Measurements from ENCODE around the gene CST3. TPM values are rescaled to one million over a fixed set of nuclear protein-coding genes. Genes with fewer than 3 reads are reported as not detected.

CST3 gene
- polyA plus RNA-seq, 2 of the 4 experiments (the other 2 are of a cell fraction): 136 to 238 TPM

DNA sequence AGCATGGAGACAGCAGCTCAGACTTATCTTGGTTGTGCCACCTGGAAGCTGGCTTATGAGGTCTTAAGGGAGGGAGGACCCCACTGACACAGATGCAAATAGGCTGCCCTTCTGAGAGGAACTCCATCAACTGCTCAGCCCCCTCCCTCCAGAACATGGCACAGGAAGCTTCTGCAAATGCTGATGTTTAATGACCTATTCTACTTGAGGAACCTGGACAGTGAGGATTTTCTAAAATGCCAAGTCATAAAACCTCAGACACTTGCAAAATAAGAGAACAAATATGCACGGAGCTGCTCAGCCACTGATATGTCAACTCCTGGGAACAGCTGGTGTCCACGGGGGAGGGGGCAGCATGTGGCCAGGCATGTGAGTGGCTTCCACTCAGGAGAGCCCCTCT lies 35.5 kb downstream of the CST3 start (continued):
- TF ChIP-seq ZNF302 (CRISPR knock-in tag; IDR thresholded peaks at IDR 0.05) (no peak), GATA3 (IDR thresholded peaks at IDR 0.05; ENCODE audit: borderline replicate concordance) (no peak), RARB (CRISPR knock-in tag; IDR thresholded peaks at IDR 0.05) (no peak)
- TF ChIP-seq, protein P1, sequence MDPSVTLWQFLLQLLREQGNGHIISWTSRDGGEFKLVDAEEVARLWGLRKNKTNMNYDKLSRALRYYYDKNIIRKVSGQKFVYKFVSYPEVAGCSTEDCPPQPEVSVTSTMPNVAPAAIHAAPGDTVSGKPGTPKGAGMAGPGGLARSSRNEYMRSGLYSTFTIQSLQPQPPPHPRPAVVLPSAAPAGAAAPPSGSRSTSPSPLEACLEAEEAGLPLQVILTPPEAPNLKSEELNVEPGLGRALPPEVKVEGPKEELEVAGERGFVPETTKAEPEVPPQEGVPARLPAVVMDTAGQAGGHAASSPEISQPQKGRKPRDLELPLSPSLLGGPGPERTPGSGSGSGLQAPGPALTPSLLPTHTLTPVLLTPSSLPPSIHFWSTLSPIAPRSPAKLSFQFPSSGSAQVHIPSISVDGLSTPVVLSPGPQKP (IDR thresholded peaks at IDR 0.05; ENCODE audit: low read depth, low read length): no peak

GRCh38 chr20:23601715-23602114 lies 36.0 kb downstream of the CST3 start:
- CTCF ChIA-PET: interaction anchor here (1.5 to 8.7 kb wide), 2 partner anchors 155 to 159 kb away, joined by 3 to 70 read pairs; no protein-coding TSS in a partner anchor
- no peak for FAIRE-seq
- no peak for DNase-seq (ENCODE audit: low read depth in 1 of 2, low spot score in 1 of 2)
- POLR2A ChIA-PET: no interaction called here
- Histone ChIP-seq H3K9me3 (no peaks in the 10 kb centered on the region), H3K4me2 (no peak overlapping the region), H3K27ac (no peak overlapping the region), H3K4me1 (no peaks in the 10 kb centered on the region; the same call in 2 of the 3 replicates), H3K4me3 (no peak overlapping the region)
- 17% methylated on average over 4 of the region's 4 CpGs for WGBS (ENCODE audit: missing lambda C conversion rate)
- TF ChIP-seq HOXA7 (CRISPR knock-in tag; IDR thresholded peaks at IDR 0.05) (no peak), TP53 (CRISPR knock-in tag; IDR thresholded peaks at IDR 0.05) (no peak), SMC3 (IDR thresholded peaks at IDR 0.05) (no peak), HMGXB4 (CRISPR knock-in tag; IDR thresholded peaks at IDR 0.05; ENCODE audit: borderline replicate concordance) (no peak), EHF (CRISPR knock-in tag; IDR thresholded peaks at IDR 0.05) (no peak), EP300 (IDR thresholded peaks at IDR 0.05) (no peak), CHD4 (IDR thresholded peaks at IDR 0.05; ENCODE audit: borderline replicate concordance) (no peak)
- no peak for ATAC-seq

DNA sequence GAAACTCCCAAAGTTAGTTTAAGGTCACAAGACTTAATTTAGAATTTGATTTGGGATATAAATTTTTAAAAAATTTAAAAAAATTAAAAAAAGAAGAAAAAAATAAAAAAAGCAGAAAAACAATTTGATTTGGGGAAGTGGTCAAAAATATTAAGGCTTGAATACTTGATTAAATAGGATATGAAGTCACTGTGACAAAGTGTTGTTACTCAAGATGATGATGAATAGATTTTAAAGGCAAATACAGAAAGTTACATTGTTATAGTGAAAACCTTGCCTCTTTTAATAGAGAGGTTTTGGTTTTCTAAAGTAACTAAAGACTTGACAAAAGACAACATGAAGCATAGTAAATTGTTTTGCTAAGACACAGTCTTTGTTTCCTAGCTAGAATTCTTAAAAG lies 39.3 kb downstream of the CST3 start:
- ATAC-seq (no peak), FAIRE-seq (no peak), DNase-seq (ENCODE audit: low read depth in 1 of 2, low spot score in 1 of 2) (no peak)
- no peak overlapping the region for H3K27ac ChIP-seq
- POLR2A ChIA-PET: no interaction called here
- H3K4me1 ChIP-seq: no peaks in the 10 kb centered on the region
- no peaks in the 10 kb centered on the region for H3K9me3 ChIP-seq
- no peak overlapping the region for H3K4me3 ChIP-seq
- H3K4me2 ChIP-seq: no peak overlapping the region
- CTCF ChIA-PET: interaction anchor here (1.2 to 8.7 kb wide), 4 partner anchors 9 to 272 kb away, joined by 3 to 70 read pairs (median 4); no protein-coding TSS in a partner anchor
- TF ChIP-seq ESRRA (IDR thresholded peaks at IDR 0.05; ENCODE audit: borderline replicate concordance, low read length) (no peak), MAFK (IDR thresholded peaks at IDR 0.05; ENCODE audit: partially characterized antibody) (no peak), FOSB (CRISPR knock-in tag; IDR thresholded peaks at IDR 0.05) (no peak), MAX (IDR thresholded peaks at IDR 0.05) (no peak), RCOR1 (IDR thresholded peaks at IDR 0.05; ENCODE audit: low read depth, low read length) (no peak), RAD21 (conservative IDR thresholded peaks at IDR 0.05 in 1 of 2, IDR thresholded peaks at IDR 0.05 in 1 of 2) (no peak), JUNB (IDR thresholded peaks at IDR 0.05) (no peak), NR3C1 (IDR thresholded peaks at IDR 0.05) (no peak), USF2 (IDR thresholded peaks at IDR 0.05) (no peak), CHD4 (IDR thresholded peaks at IDR 0.05; ENCODE audit: borderline replicate concordance) (no peak), GATA3 (IDR thresholded peaks at IDR 0.05; ENCODE audit: borderline replicate concordance) (no peak), REST (IDR thresholded peaks at IDR 0.05) (no peak), EHMT2 (IDR thresholded peaks at IDR 0.05; ENCODE audit: low read depth) (no peak), HEYL (CRISPR knock-in tag; IDR thresholded peaks at IDR 0.05) (no peak), POLR2AphosphoS2 (conservative IDR thresholded peaks at IDR 0.05; ENCODE audit: low read length) (no peak), BCL3 (IDR thresholded peaks at IDR 0.05) (no peak), TP53 (CRISPR knock-in tag; IDR thresholded peaks at IDR 0.05) (no peak), HMGXB4 (CRISPR knock-in tag; IDR thresholded peaks at IDR 0.05; ENCODE audit: borderline replicate concordance) (no peak)
